Fibroblast of villous mesenchyme (primary cell): ENCODE data around the gene INSIG1. TPM values are rescaled to one million over a fixed set of nuclear protein-coding genes. Genes with fewer than 3 reads are reported as not detected.

Source experiments
- DNase-seq: peaks from one replicate; pipeline ENCODE4 v3.0.0-alpha.2; 2010; ENCODE audit warnings: low read depth
- H3K4me3 ChIP-seq: 2 replicates; pipeline ENCODE4 v1.5.1; 2011; ENCODE audit warnings: low read depth, mild to moderate bottlenecking, low read length
- total RNA-seq: library from RNA; depleted of rRNA; stranded (reverse); fragments of >200 nt; gene quantifications from 2 replicates; pipeline ENCODE4 v1.2.3, GENCODE V29; 2012
- TF ChIP-seq, protein P1 (sequence below): IDR thresholded peaks from 2 replicates; pipeline ENCODE4 v1.5.1; 2012; ENCODE audit warnings: low read depth, mild to moderate bottlenecking, low read length; ENCODE audit not compliant: insufficient read depth

Gene INSIG1
- total RNA-seq, 1 donor: 389 TPM

DNA sequence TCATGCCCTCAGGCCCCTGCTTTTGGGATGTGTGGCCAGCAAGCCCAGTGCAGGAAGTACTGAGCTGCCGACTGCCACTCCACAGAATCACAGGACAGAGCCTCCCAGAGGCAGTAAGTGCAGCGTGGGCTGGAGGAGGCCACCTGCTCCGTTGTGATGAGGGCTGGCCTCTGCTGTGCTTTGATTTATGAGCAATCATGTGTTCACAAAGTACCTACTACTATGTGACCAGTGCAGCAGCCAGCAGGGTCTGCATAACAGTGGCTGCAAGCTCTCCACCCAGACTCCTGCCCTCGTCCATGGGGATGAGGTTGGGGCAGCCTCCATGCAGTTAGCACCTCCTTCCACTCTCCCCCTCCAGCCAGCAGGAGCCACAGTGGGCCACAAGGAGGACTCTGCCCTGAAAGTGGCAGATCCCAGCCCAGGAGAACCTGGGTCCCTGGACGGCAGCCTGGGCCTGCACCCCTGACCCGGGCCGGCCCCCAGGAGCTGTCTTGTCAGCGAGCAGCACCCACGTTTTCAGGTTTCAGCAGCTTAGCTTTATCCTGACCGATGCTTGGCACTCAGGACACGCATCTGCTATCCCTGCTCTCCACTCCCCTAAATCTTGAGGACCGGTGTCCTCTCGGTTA is 37.7 kb upstream of the INSIG1 start:
- no peak for DNase-seq
- H3K4me3 ChIP-seq: no peak overlapping the region
- TF ChIP-seq, protein P1, sequence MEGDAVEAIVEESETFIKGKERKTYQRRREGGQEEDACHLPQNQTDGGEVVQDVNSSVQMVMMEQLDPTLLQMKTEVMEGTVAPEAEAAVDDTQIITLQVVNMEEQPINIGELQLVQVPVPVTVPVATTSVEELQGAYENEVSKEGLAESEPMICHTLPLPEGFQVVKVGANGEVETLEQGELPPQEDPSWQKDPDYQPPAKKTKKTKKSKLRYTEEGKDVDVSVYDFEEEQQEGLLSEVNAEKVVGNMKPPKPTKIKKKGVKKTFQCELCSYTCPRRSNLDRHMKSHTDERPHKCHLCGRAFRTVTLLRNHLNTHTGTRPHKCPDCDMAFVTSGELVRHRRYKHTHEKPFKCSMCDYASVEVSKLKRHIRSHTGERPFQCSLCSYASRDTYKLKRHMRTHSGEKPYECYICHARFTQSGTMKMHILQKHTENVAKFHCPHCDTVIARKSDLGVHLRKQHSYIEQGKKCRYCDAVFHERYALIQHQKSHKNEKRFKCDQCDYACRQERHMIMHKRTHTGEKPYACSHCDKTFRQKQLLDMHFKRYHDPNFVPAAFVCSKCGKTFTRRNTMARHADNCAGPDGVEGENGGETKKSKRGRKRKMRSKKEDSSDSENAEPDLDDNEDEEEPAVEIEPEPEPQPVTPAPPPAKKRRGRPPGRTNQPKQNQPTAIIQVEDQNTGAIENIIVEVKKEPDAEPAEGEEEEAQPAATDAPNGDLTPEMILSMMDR: no peak

DNA sequence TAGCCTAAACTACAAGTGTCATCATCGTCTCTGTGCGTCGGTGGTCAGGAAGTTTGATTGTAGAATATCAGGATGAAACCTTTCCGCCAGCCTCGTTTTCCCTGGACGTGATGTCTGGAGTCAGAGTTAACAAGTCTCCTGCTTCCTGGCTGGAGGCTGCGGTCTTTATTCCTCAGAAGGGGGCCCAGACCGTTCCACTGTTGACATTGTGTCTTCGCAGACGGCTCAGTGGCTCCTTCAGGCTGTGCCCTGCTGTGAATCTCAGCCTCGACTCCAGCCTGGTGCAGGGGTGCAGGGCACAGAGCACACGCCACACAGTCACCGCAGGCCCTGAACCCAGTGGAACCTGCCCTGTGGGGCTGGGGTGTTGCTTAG is 37.2 kb upstream of the INSIG1 start:
- TF ChIP-seq, protein P1: no peak

DNA sequence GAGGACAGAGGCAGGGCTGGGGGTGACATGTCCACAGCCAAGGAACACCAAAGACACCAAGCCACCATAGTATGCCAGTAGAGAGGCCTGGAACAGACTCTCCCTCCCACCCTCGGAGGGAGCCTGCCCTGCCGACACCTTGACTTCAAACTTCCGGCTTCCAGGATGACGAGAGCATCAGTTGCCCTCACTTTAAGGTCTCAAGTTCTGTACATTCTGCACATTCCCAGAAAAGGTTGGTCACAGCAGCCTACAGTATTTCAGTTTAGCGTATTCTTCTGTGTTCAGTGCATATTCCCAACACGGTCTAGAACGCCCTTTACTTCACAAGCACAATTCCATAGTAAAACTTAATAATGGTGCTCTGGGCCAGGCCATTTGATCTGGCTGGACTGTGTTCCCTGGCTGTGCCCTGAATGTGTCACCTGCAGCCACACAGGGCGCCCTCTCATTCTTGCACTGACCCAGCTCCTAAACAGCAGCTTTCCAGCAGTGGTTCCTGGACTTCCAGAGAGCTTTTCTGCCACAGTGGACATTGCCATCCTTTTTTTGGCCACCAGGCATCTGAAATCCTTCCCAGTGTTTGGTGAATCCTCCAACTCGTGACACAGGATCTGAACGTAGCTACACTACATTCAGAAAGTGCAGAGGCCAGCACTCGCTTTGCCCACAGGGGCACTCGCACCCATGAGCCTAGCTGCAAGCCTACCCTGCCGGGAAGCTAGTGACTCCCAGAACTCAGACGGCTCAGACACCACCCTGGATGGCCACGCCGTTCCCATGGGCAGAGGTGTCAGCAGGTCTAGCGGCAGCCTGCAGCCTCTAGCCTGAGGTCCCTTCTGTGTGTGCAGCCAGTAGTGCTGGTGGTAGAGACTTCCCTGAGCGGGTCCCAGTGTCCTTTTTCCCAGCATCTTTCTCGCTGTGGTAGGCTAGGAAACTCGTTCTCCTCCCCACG is 36.4 kb upstream of the INSIG1 start:
- no peak for DNase-seq
- TF ChIP-seq, protein P1: no peak
- H3K4me3 ChIP-seq: no peak overlapping the region

More for the DNA sequence above, 37.2 kb upstream of the INSIG1 start:
- DNase-seq: no peak
- H3K4me3 ChIP-seq: no peak overlapping the region

DNA sequence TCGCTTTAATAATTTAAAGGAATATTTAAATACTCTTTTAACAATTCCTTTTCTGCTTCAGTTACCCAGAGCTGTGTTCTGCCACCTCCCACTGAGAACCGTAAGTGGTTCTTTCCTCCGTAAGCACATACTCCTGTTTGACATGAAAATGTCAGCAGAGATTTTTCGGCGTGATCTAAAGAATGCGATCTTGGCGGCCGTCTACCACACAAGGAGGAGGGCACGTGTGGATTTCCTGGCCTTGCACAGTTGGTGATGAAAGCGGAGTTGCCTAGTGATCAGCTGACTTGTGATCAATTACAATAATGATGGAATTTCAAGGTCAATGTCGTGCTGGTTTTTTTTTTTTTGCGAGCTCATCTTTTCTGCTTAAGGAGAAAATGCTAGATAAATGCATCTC is 35.6 kb upstream of the INSIG1 start:
- peak; percentile 8 for DNase-seq
- H3K4me3 ChIP-seq: no peak overlapping the region
- TF ChIP-seq, protein P1: no peak

DNA sequence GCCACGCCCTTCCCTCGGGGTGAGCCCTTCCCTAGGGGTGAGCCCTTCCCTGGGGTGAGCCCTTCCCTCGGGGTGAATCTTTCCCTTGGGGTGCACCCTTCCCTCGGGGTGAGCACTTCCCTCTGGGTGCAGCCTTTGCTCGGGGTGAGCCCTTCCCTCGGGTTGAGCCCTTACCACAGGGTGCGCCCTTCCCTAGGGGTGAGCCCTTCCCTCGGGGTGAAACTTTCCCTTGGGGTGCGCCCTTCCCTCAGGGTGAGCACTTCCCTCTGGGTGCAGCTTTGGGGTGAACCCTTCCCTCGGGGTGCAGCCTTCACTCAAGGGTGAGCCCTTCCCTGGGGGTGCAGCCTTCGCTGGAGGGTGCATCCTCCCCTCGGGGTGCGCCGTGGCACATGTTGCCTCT is 34.6 kb upstream of the INSIG1 start:
- no peak for DNase-seq
- H3K4me3 ChIP-seq: no peak overlapping the region
- TF ChIP-seq, protein P1: no peak

DNA sequence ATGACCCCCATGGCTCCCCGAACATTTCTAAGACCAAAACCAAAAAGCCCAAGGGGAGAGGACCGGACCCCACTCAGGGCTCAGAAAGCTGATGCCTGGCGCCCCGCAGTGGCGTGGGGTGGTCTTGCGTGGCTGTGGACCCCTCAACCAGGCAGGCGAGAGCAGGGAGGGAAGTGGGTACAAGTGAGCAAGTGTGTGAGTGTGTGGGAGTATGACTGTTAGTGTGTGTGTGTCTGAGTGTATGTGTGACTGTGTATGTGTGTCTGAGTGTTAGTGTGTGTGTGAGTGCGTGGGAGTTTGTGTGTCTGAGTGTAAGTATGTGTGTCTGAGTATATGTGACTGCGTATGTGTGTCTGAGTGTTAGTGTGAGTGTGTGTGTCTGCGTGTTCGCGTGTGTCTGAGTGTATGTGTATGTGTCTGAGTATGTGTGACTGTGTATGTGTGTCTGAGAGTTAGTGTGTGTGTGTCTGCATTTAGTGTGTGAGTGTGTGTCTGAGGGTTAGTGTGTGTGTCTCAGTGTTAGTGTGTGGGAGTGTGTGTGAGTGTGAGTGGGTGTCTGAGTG is 34.0 kb upstream of the INSIG1 start:
- no peak for DNase-seq
- H3K4me3 ChIP-seq: no peak overlapping the region
- TF ChIP-seq, protein P1: peak; percentile 20
